ENCODE data around the gene USP53.

DNA sequence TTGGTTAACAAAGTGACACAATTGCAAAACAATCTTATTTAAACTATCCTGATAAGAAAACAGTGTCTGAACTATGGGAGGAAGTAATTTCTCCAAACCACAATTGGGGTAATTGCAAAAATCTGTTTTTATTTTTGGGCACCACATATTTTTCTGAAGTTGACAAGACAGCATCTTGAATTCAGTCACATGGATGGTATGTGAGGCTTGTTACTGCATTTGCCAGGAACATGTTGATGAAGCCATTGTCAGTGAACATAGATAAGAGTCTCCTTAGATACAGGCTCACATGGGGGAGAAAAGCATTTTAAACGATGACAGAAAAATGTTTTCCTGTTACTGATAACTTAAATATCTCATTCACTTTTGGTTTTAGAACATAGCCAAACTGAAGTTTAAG lies 5.5 kb upstream of the USP53 start:
- no peak for TF ChIP-seq CTCF (IDR thresholded peaks at IDR 0.05)
- no peak for TF ChIP-seq POLR2A (IDR thresholded peaks at IDR 0.05)
